Left ventricle myocardium inferior (tissue), 1 donor: Measurements from ENCODE around the gene RTN4. TPM values are rescaled to one million over a fixed set of nuclear protein-coding genes. Genes with fewer than 3 reads are reported as not detected.

Experiments used
- DNase-seq: peaks from one replicate; pipeline ENCODE4 v3.0.0-alpha.2; 2020
- H3K27ac ChIP-seq: fragments of 200-600 bp; replicated peaks from 2 replicates; pipeline ENCODE4 v1.8.0; 2021
- H3K27me3 ChIP-seq: fragments of 200-600 bp; 2 replicates; pipeline ENCODE4 v1.8.0; 2021; ENCODE audit warnings: low read depth
- H3K36me3 ChIP-seq: fragments of 200-600 bp; 2 replicates; pipeline ENCODE4 v1.8.0; 2021
- H3K4me1 ChIP-seq: fragments of 200-600 bp; 2 replicates; pipeline ENCODE4 v1.8.0; 2021
- H3K4me3 ChIP-seq: fragments of 200-600 bp; 2 replicates; pipeline ENCODE4 v1.8.0; 2021; ENCODE audit warnings: mild to moderate bottlenecking, moderate library complexity
- H3K9me3 ChIP-seq: fragments of 200-600 bp; replicated peaks from 2 replicates; pipeline ENCODE4 v1.8.0; 2021
- intact Hi-C: fragments of 100-400 bp; cut with micrococcal nuclease; formaldehyde crosslinking; loops from one replicate; pipeline ENCODE4 v1.11.0; 2022
- total RNA-seq: library from RNA; stranded (reverse); fragmentation: NEBNext Ultra II Directional; extraction: Animal tissue kit (Norgen Biotek cat#: 25700); gene quantifications from one replicate; pipeline ENCODE4 v1.2.1, GENCODE V29; 2021
- TF ChIP-seq, protein P1 (sequence below): fragments of 200-600 bp; IDR thresholded peaks from 2 replicates; pipeline ENCODE4 v1.8.0; 2021; ENCODE audit warnings: antibody characterized with exemption, mild to moderate bottlenecking, borderline replicate concordance
- donor health status: DM: no; HTN: yes; CAD: no; lungs with severe emphysema.

Gene RTN4
- total RNA-seq, 1 donor from 2014 or later = 105 TPM

DNA sequence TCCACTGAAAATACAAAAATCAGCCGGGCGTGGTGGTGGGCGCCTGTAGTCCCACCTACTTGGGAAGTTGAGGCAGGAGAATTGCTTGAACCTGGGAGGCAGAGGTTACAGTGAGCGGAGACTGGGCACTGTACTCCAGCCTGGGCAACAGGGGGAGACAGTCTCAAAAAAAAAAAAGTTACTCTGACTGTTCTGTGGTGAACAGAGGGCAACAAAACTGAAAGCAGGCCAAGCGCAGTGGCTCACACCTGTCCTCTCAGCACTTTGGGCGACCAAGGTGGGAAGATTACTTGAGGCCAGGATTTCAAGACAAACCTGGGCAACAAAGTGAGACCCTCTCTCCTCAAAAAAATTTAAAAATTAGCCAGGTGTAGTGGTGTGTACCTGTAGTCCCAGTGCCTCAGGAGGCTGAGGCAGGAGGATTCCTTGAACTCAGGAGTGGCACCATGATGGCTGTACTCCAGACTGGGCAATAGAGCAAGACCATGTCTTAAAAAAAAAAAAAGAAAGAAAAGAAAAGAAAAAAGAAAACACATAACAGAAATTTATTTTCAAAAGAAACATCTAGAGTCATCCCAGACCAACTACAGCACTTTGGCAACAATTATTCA lies 13.6 kb upstream of the RTN4 start:
- peaks cover 3% of the 10 kb centered on the region for H3K9me3 ChIP-seq
- intact Hi-C loops = no loop called here
- no peak overlapping the region for H3K27ac ChIP-seq
- no peaks in the 10 kb centered on the region for H3K4me1 ChIP-seq
- H3K36me3 ChIP-seq = no peaks in the 10 kb centered on the region
- H3K27me3 ChIP-seq = no peaks in the 10 kb centered on the region
- TF ChIP-seq, protein P1, sequence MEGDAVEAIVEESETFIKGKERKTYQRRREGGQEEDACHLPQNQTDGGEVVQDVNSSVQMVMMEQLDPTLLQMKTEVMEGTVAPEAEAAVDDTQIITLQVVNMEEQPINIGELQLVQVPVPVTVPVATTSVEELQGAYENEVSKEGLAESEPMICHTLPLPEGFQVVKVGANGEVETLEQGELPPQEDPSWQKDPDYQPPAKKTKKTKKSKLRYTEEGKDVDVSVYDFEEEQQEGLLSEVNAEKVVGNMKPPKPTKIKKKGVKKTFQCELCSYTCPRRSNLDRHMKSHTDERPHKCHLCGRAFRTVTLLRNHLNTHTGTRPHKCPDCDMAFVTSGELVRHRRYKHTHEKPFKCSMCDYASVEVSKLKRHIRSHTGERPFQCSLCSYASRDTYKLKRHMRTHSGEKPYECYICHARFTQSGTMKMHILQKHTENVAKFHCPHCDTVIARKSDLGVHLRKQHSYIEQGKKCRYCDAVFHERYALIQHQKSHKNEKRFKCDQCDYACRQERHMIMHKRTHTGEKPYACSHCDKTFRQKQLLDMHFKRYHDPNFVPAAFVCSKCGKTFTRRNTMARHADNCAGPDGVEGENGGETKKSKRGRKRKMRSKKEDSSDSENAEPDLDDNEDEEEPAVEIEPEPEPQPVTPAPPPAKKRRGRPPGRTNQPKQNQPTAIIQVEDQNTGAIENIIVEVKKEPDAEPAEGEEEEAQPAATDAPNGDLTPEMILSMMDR = peak; percentile 17
- H3K4me3 ChIP-seq = no peak overlapping the region
- DNase-seq = no peak

DNA sequence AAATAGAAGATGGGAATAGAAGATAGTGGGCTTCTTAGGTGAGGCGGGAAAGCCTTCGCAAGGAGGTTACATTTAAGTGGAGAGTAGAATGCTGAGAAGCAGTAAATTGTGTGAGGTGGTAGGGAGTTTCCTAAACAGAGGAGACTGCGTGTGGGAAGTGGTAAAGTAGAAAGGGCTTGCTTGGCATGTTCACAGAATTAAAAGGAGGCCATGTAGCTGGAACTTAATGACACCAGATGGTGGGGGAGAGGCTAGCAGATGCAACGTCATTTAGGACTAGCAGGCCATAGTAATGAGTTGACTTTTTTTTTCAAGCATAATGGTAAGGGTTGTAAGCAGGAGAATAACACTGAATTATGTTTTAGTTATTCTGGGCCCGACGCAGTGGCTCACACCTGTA lies 13.0 kb upstream of the RTN4 start:
- H3K4me3 ChIP-seq = no peak overlapping the region
- H3K27ac ChIP-seq = no peak overlapping the region
- TF ChIP-seq, protein P1 = no peak
- H3K9me3 ChIP-seq = peaks cover 3% of the 10 kb centered on the region
- no peaks in the 10 kb centered on the region for H3K27me3 ChIP-seq
- intact Hi-C loops = no loop called here
- no peaks in the 10 kb centered on the region for H3K36me3 ChIP-seq
- no peak for DNase-seq
- H3K4me1 ChIP-seq = no peaks in the 10 kb centered on the region

DNA sequence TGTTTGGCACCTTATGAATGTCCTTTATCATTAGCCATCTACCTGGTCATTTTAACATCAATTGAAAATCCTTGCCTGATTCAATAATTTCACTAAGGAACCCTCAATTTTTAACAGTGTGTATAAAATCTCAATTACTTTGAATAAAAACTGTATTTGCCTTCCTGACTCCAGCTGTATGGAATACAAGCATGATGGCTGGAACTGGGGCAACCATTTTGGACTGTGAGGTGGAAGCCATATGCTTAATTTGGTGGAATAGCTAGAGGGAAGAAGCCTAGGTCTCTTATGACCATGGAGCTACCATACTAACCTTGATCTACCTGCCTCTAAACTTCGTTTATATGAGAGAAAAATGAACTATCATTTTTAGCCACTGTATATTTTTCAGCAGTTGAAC lies 12.5 kb upstream of the RTN4 start:
- intact Hi-C loops = no loop called here
- TF ChIP-seq, protein P1 = no peak
- H3K27me3 ChIP-seq = no peaks in the 10 kb centered on the region

DNA sequence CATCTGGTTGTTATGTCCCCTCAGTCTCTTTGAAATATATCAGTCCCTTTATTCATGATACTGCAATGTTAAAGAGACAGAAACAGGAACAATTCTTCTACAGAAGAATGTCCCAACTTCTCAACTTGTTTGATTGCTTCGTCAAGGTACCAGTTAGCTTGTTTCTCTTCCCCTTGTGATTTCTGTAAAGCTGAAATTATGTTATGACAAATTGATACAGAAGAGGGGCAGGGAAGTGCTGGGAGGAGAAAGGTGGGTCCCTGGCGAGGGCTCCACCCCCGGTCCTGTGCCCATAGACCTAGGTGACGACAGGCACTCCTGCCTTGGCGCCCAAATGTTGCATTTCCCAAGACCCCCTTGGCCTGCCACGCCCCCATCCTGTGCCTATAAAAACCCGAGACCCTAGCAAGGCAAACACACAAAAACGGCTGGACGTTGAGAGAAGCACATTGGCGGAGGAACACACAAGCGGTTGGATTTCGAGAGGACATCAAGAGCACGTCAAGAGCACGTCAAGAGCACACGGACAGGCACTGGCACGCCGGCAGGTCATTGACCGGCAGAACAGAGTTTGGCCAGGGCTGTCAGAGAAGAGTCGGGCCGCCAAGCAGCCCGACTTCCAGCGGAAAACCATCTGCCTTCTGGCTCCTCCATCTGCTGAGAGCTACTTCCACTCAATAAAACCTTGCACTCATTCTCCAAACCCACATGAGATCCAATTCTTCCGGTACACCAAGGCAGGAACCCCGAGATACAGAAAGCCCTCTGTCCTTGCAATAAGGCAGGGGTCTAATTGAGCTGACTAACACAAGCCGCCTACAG lies 11.5 kb upstream of the RTN4 start:
- TF ChIP-seq, protein P1 = no peak

More for the DNA sequence above, 12.5 kb upstream of the RTN4 start:
- Histone ChIP-seq H3K27ac (no peak overlapping the region), H3K4me1 (no peaks in the 10 kb centered on the region), H3K36me3 (no peaks in the 10 kb centered on the region), H3K9me3 (peaks cover 3% of the 10 kb centered on the region), H3K4me3 (no peak overlapping the region)
- no peak for DNase-seq

DNA sequence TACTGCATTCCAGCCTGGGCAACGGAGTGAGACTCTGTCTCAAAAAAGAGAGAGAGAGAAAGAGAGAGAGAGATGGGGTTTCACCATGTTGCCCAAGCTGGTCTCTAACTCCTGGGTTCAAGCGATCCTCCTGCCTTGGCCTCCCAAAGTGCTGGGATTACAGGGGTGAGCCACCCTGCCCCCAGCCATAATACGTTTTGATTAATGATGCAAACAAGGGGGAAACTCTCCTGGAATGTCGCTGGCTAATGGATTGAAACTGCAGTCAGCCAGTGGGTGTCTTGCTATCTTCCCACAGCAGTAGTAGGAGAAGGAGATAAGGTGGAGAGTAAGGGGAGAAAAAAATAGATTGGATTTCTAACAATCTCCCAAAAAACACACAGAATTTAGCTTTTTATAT lies 9.5 kb upstream of the RTN4 start:
- H3K36me3 ChIP-seq = no peaks in the 10 kb centered on the region
- intact Hi-C loops = loop anchor here (10.0 kb wide), 1 partner anchor 45 kb away; no protein-coding TSS in a partner anchor

More for the DNA sequence above, 11.5 kb upstream of the RTN4 start:
- Histone ChIP-seq H3K27me3 (no peaks in the 10 kb centered on the region), H3K4me3 (no peak overlapping the region), H3K27ac (no peak overlapping the region), H3K9me3 (peaks cover 3% of the 10 kb centered on the region), H3K4me1 (no peaks in the 10 kb centered on the region), H3K36me3 (no peaks in the 10 kb centered on the region)
- intact Hi-C loops = no loop called here
- DNase-seq = no peak

More for the DNA sequence above, 9.5 kb upstream of the RTN4 start:
- H3K9me3 ChIP-seq = peaks cover 3% of the 10 kb centered on the region
- no peaks in the 10 kb centered on the region for H3K4me1 ChIP-seq
- no peak overlapping the region for H3K4me3 ChIP-seq
- H3K27ac ChIP-seq = no peak overlapping the region
- H3K27me3 ChIP-seq = no peaks in the 10 kb centered on the region
- DNase-seq = no peak
- TF ChIP-seq, protein P1 = no peak
